K562 (cell line): ENCODE measurements around the gene ZMIZ1. TPM values are rescaled to one million over a fixed set of nuclear protein-coding genes. Genes with fewer than 3 reads are reported as not detected.
A peak's percentile ranks its signal among the peaks of the same experiment; 100 is the strongest.

Experiments
- BACH1 ChIP-seq: fragments of 200-800 bp; sonication (Bioruptor generic); IDR thresholded peaks from 2 replicates; pipeline ENCODE4 v1.6.1; 2016; ENCODE audit warnings: missing genetic modification characterization, missing compliant biosample characterization
- BCL6 ChIP-seq: fragments of 250-450 bp; sonication (Bioruptor Pico); IDR thresholded peaks from 2 replicates; pipeline ENCODE4 v1.4.0; 2020
- BRD9 ChIP-seq: fragments of 450-650 bp; IDR thresholded peaks from 2 replicates; pipeline ENCODE4 v1.6.1; 2018; ENCODE audit warnings: low read depth; ENCODE audit not compliant: partially characterized antibody
- CXXC5 ChIP-seq: fragments of 250-450 bp; sonication (Bioruptor Pico); IDR thresholded peaks from 2 replicates; pipeline ENCODE4 v1.8.0; 2022; ENCODE audit warnings: inconsistent platforms, mild to moderate bottlenecking, moderate library complexity
- DMBX1 ChIP-seq: fragments of 250-450 bp; sonication (Bioruptor Pico); IDR thresholded peaks from 2 replicates; pipeline ENCODE4 v1.8.0; 2022; ENCODE audit warnings: inconsistent platforms, mild to moderate bottlenecking, moderate library complexity, borderline replicate concordance
- ELF4 ChIP-seq: fragments of 450-650 bp; formaldehyde crosslinking; IDR thresholded peaks from 2 replicates; pipeline ENCODE4 v1.4.0; 2022; ENCODE audit warnings: missing genetic modification characterization
- MAFK ChIP-seq: IDR thresholded peaks from 2 replicates; pipeline ENCODE4 v1.6.1; 2011; ENCODE audit warnings: low read length, improper control_type of control experiment
- MYBL2 ChIP-seq, 2 experiments: fragments of 450-650 bp in 1 of 2; sonication (generic) in 1 of 2; formaldehyde crosslinking in 1 of 2; IDR thresholded peaks; 2 replicates each; pipeline versions ENCODE4 v1.6.1 to v1.8.1; 2017 to 2022; ENCODE audit warnings: borderline replicate concordance in 1 of 2, inconsistent platforms in 1 of 2, low read depth in 1 of 2, mild to moderate bottlenecking in 1 of 2, missing genetic modification reagents in 1 of 2, moderate library complexity in 1 of 2
- NCOA2 ChIP-seq, 2 experiments: fragments of 450-650 bp; IDR thresholded peaks; 2 replicates each; pipeline ENCODE4 v1.6.1; 2018; ENCODE audit warnings: mild to moderate bottlenecking in 2 of 2, moderate library complexity in 1 of 2; ENCODE audit not compliant: partially characterized antibody in 2 of 2
- NFE2 ChIP-seq: IDR thresholded peaks from 2 replicates; pipeline ENCODE4 v1.6.1; 2014; ENCODE audit warnings: antibody characterized with exemption, low read depth
- NR4A1 ChIP-seq, 2 experiments: fragments of 250-450 bp in 1 of 2; fragments of 450-650 bp in 1 of 2; sonication (Bioruptor Pico) in 1 of 2; IDR thresholded peaks; 2 replicates each; pipeline versions ENCODE4 v1.4.0 to v1.6.1; 2016 to 2020; ENCODE audit warnings: mild to moderate bottlenecking in 2 of 2, missing compliant biosample characterization in 1 of 2, missing genetic modification characterization in 1 of 2, moderate library complexity in 1 of 2
- POLR2AphosphoS2 ChIP-seq: IDR thresholded peaks from 2 replicates; pipeline ENCODE4 v1.6.1; 2012; ENCODE audit warnings: low read length, improper control_type of control experiment
- STAT5A ChIP-seq: IDR thresholded peaks from 2 replicates; pipeline ENCODE4 v1.6.1; 2012; ENCODE audit warnings: low read length, inconsistent platforms, borderline replicate concordance
- ZBED1 ChIP-seq: IDR thresholded peaks from 2 replicates; pipeline ENCODE4 v1.6.1; 2014
- ZKSCAN1 ChIP-seq: fragments of 150-350 bp; IDR thresholded peaks from 2 replicates; pipeline ENCODE4 v1.6.1; 2016; ENCODE audit warnings: low read depth, low read length
- ZKSCAN8 ChIP-seq: fragments of 200-800 bp; sonication (Bioruptor generic); IDR thresholded peaks from 2 replicates; pipeline ENCODE4 v1.6.1; 2016; ENCODE audit warnings: missing genetic modification characterization, missing compliant biosample characterization
- ZNF124 ChIP-seq: sonication (generic); formaldehyde crosslinking; IDR thresholded peaks from 2 replicates; pipeline ENCODE4 v1.8.1; 2022; ENCODE audit warnings: missing genetic modification reagents
- ZNF140 ChIP-seq: fragments of 250-450 bp; sonication (Bioruptor Pico); IDR thresholded peaks from 2 replicates; pipeline ENCODE4 v1.8.0; 2021; ENCODE audit warnings: moderate library complexity, mild to moderate bottlenecking, inconsistent platforms
- ZNF23 ChIP-seq: fragments of 250-450 bp; sonication (Bioruptor Pico); IDR thresholded peaks from 2 replicates; pipeline ENCODE4 v1.4.0; 2020; ENCODE audit warnings: mild to moderate bottlenecking
- ZNF324 ChIP-seq: fragments of 250-450 bp; sonication (Bioruptor Pico); IDR thresholded peaks from 2 replicates; pipeline ENCODE4 v1.4.0; 2020; ENCODE audit warnings: mild to moderate bottlenecking
- polyA plus RNA-seq, 8 experiments: library from polyadenylated mRNA; depleted of rRNA in 4 of 8; stranded (reverse) in 5 of 8; unstranded in 3 of 8; fragments of >200 nt; fragmentation: Nextera tagmentation in 2 of 8; fragmentation: Illumina TruSeq in 1 of 8; extraction: Ambion mirVana in 2 of 8; extraction: Trizol in 1 of 8; gene quantifications; 2 replicates each; pipeline versions ENCODE4 v1.2.1 to v1.2.3, GENCODE V29; 2011 to 2014; ENCODE audit warnings: inconsistent platforms in 1 of 8, missing spikeins in 1 of 8
- total RNA-seq, 7 experiments: library from RNA; depleted of rRNA in 6 of 7; stranded (reverse); fragments of >200 nt in 6 of 7; fragmentation: Illumina TruSeq in 2 of 7; extraction: Trizol in 2 of 7; gene quantifications; 2 replicates each; pipeline versions ENCODE4 v1.2.1 to v1.2.3, GENCODE V29; 2011 to 2021; ENCODE audit warnings: low replicate concordance in 1 of 7
- TF ChIP-seq, protein P1 (sequence below): IDR thresholded peaks from 2 replicates; pipeline ENCODE4 v1.6.1; 2011; ENCODE audit warnings: borderline replicate concordance, low read depth, mild to moderate bottlenecking, moderate library complexity, low read length; ENCODE audit not compliant: insufficient read depth, poor library complexity, severe bottlenecking
- TF ChIP-seq, protein P2 (sequence below), 2 experiments: fragments of 450-650 bp in 1 of 2; sonication (generic) in 1 of 2; formaldehyde crosslinking; conservative IDR thresholded peaks; 2 replicates each; pipeline versions ENCODE4 v1.4.0 to v1.8.1; 2020 to 2022; ENCODE audit warnings: mild to moderate bottlenecking in 1 of 2, missing genetic modification reagents in 1 of 2
- TF ChIP-seq, protein P3 (sequence below), 2 experiments: IDR thresholded peaks in 1 of 2; conservative IDR thresholded peaks in 1 of 2; 2 replicates each; pipeline ENCODE4 v1.6.1; 2016; ENCODE audit warnings: low read depth in 2 of 2, mild to moderate bottlenecking in 1 of 2, missing compliant biosample characterization in 1 of 2, missing genetic modification characterization in 1 of 2, moderate library complexity in 1 of 2

ZMIZ1 gene
- total and polyA plus RNA-seq, 9 of the 15 experiments (the other 6 are each of a cell fraction or from before 2014, with no cell fraction given), result 1.0 to 37.3 (median 4.3) TPM

DNA sequence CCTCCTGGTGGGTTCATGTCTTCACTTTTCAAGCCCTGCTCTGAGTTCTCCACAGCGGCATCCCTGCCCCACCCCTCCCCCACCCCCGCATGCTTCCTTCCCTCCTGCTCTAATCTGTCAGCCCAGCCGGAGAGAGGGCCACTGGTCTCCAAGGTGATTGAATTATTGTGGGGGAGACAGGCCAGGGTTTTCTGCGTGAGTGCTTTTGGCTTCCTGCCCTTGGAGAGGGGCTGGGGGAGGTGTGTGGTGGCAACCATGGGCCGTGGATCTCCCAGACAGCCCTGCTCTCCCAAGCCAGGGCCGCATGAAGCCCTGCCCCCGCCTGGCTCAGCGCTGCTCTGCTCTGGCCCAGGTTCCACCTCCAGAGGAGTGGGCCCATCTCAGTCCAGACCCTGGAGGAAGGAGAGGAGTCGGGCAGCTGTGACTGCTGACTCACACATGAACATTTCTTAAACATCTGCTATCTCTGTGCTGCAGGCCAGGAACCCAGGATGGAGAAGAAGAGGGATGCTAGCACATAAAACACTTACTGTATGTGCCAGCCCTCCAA, 109.9 kb downstream of the ZMIZ1 start (continued):
- TF ChIP-seq ELF4 (CRISPR knock-in tag) (peak; percentile 88; the same call in 1 of the 2 replicates), STAT5A (peak; percentile 80), BRD9 (peak; percentile 45), NR4A1 (CRISPR knock-in tag; IDR thresholded peaks at IDR 0.05) (peak; percentile 86; the same call in 1 of the 2 replicates), NR4A1 (tag; IDR thresholded peaks at IDR 0.05) (no peak; the same call in 1 of the 2 replicates), ZNF124 (CRISPR knock-in tag) (no peak), DMBX1 (CRISPR knock-in tag) (peak; percentile 78; the same call in 1 of the 2 replicates), ZNF23 (0 out of 2 replicates have a peak, but pooled peaks have one; percentile 54), ZKSCAN8 (CRISPR knock-in tag) (peak; percentile 80; the same call in 1 of the 2 replicates), CXXC5 (CRISPR knock-in tag) (peak; percentile 94), ZBED1 (peak; percentile 61; the same call in 1 of the 2 replicates), ZKSCAN1 (no peak; the same call in none of the 2 replicates), BACH1 (tag) (peak; percentile 85), MAFK (peak; percentile 73; the same call in 1 of the 2 replicates), MYBL2 (IDR thresholded peaks at IDR 0.05; ENCODE audit: low read depth) (no peak), MYBL2 (CRISPR knock-in tag; IDR thresholded peaks at IDR 0.05; ENCODE audit: borderline replicate concordance) (no peak), POLR2AphosphoS2 (no peak), ZNF140 (CRISPR knock-in tag) (no peak), ZNF324 (CRISPR knock-in tag) (0 out of 2 replicates have a peak, but pooled peaks have one; percentile 44), NCOA2 (IDR thresholded peaks at IDR 0.05; ENCODE audit: partially characterized antibody in 2 of 2) (no peak), BCL6 (CRISPR knock-in tag) (peak; percentile 74; the same call in 1 of the 2 replicates), NFE2 (peak; percentile 89)
- TF ChIP-seq, protein P1, sequence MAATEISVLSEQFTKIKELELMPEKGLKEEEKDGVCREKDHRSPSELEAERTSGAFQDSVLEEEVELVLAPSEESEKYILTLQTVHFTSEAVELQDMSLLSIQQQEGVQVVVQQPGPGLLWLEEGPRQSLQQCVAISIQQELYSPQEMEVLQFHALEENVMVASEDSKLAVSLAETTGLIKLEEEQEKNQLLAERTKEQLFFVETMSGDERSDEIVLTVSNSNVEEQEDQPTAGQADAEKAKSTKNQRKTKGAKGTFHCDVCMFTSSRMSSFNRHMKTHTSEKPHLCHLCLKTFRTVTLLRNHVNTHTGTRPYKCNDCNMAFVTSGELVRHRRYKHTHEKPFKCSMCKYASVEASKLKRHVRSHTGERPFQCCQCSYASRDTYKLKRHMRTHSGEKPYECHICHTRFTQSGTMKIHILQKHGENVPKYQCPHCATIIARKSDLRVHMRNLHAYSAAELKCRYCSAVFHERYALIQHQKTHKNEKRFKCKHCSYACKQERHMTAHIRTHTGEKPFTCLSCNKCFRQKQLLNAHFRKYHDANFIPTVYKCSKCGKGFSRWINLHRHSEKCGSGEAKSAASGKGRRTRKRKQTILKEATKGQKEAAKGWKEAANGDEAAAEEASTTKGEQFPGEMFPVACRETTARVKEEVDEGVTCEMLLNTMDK, result peak; percentile 34
- TF ChIP-seq, protein P2, sequence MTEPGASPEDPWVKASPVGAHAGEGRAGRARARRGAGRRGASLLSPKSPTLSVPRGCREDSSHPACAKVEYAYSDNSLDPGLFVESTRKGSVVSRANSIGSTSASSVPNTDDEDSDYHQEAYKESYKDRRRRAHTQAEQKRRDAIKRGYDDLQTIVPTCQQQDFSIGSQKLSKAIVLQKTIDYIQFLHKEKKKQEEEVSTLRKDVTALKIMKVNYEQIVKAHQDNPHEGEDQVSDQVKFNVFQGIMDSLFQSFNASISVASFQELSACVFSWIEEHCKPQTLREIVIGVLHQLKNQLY (CRISPR knock-in tag; conservative IDR thresholded peaks at IDR 0.05), result 0 out of 4 replicates have a peak, but pooled peaks of 1 of the 2 experiments have one; percentile 66
- TF ChIP-seq, protein P3, sequence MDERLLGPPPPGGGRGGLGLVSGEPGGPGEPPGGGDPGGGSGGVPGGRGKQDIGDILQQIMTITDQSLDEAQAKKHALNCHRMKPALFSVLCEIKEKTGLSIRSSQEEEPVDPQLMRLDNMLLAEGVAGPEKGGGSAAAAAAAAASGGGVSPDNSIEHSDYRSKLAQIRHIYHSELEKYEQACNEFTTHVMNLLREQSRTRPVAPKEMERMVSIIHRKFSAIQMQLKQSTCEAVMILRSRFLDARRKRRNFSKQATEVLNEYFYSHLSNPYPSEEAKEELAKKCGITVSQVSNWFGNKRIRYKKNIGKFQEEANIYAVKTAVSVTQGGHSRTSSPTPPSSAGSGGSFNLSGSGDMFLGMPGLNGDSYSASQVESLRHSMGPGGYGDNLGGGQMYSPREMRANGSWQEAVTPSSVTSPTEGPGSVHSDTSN (CRISPR knock-in tag; IDR thresholded peaks at IDR 0.05; ENCODE audit: low read depth), result no peak
- TF ChIP-seq, protein P3 (tag; conservative IDR thresholded peaks at IDR 0.05; ENCODE audit: low read depth), result peak; percentile 90
